Adipose tissue (tissue), 3 donors: Measurements from ENCODE around the gene CAPN6. TPM values are rescaled to one million over a fixed set of nuclear protein-coding genes. Genes with fewer than 3 reads are reported as not detected.

Source experiments
- H3K27ac ChIP-seq: one replicate; pipeline ENCODE4 v1.5.1; 2013; ENCODE audit warnings: low read depth, low read length
- WGBS, 3 donors: extraction: QIAGEN DNeasy Blood & Tissue Kit; methylation state at CpG; one replicate each; pipeline ENCODE4 v1.1.7; 2013; 5-methylcytosine and 5-hydroxymethylcytosine counted together
- polyA plus RNA-seq, 3 donors: library from polyadenylated mRNA; stranded (reverse); fragments of 200-250 nt; gene quantifications; one replicate each; pipeline ENCODE4 v1.2.3, GENCODE V29; 2013
- donor health status: healthy with polysubstance abuse.
- donor health status: Bipolar disorder and iron deficiency.
- donor health status: healthy.

CAPN6 gene
- polyA plus RNA-seq, 3 donors = 0.24 to 4.3 (median 2.2) TPM

- no peak overlapping the region for H3K27ac ChIP-seq
- 30 to 56% (median 38%) methylated on average over 2 of the region's 2 CpGs for WGBS, 3 donors
Observed at GRCh38 chrX:111244235-111244750, 26.0 kb downstream of the CAPN6 start.

- H3K27ac ChIP-seq = no peak overlapping the region
- 78 to 97% (median 96%) methylated on average over 6 of the region's 6 CpGs for WGBS, 3 donors
Observed at GRCh38 chrX:111216293-111216801, 53.9 kb downstream of the CAPN6 start.

- no peak overlapping the region for H3K27ac ChIP-seq
- WGBS, 3 donors = 90 to 100% (median 93%) methylated on average over 8 of the region's 8 CpGs
Observed at GRCh38 chrX:111207851-111208250, 62.4 kb downstream of the CAPN6 start.

- 56 to 89% (median 83%) methylated on average over 3 of the region's 3 CpGs for WGBS, 3 donors
- H3K27ac ChIP-seq = no peak overlapping the region
Observed at GRCh38 chrX:111200327-111200726, 70.0 kb downstream of the CAPN6 start.

GRCh38 chrX:111199505-111199904, 70.8 kb downstream of the CAPN6 start:
- H3K27ac ChIP-seq = no peak overlapping the region
- WGBS, 3 donors = 59 to 82% (median 80%) methylated on average over 2 of the region's 2 CpGs

Other genes starting within 250 kb of the CAPN6 start
- gene PAK3, start 174.3 kb downstream of the CAPN6 start, polyA plus RNA-seq = 1 to 10 TPM in 2 of 3 donors, under 1 TPM in 1; 0.19 to 7.2 (median 1.0) TPM
- under 1 TPM in 2 of 3 donors, not detected in 1; 0.01 to 0.05 TPM for gene DCX, start 141.7 kb upstream of the CAPN6 start, polyA plus RNA-seq
- not detected for gene SERTM2, start 241.2 kb upstream of the CAPN6 start, polyA plus RNA-seq